Adrenal gland (tissue), 12 donors: Measurements from ENCODE around the gene SERPINB8. TPM values are rescaled to one million over a fixed set of nuclear protein-coding genes. Genes with fewer than 3 reads are reported as not detected.

Experiments used
- DNase-seq, 7 donors: peaks; one replicate each; pipeline ENCODE4 v3.0.0-alpha.2; 2019 to 2020
- H3K27ac ChIP-seq, 5 donors: fragments of 200-600 bp; sonication (generic) in 4 of 5; 1 replicate in 3 of 5; 2 replicates in 2 of 5; pipeline versions ENCODE4 v1.5.1 to v1.8.0; 2016 to 2020; ENCODE audit warnings: mild to moderate bottlenecking in 1 of 5
- H3K27me3 ChIP-seq: fragments of 200-600 bp; 2 replicates; pipeline ENCODE4 v1.8.0; 2021
- H3K36me3 ChIP-seq, 2 donors: fragments of 200-600 bp; replicated peaks in 1 of 2; 1 replicate in 1 of 2; 2 replicates in 1 of 2; pipeline versions ENCODE4 v1.5.1 to v1.8.0; 2018 to 2022
- H3K4me1 ChIP-seq, 2 donors: fragments of 200-600 bp; replicated peaks in 1 of 2; 1 replicate in 1 of 2; 2 replicates in 1 of 2; pipeline versions ENCODE4 v1.5.1 to v1.8.0; 2018 to 2021
- H3K4me3 ChIP-seq, 4 donors: fragments of 200-600 bp; sonication (generic) in 3 of 4; one replicate each; pipeline ENCODE4 v1.5.1; 2016 to 2018
- H3K9me3 ChIP-seq, 3 donors: fragments of 200-600 bp; sonication (generic) in 1 of 3; replicated peaks in 1 of 3; 1 replicate in 2 of 3; 2 replicates in 1 of 3; pipeline versions ENCODE4 v1.5.1 to v1.8.0; 2016 to 2021
- POLR2A ChIP-seq, 2 donors: fragments of 450-650 bp; IDR thresholded peaks; one replicate each; pipeline ENCODE4 v1.6.1; 2017; ENCODE audit warnings: antibody characterized with exemption in 2 of 2, mild to moderate bottlenecking in 2 of 2, moderate library complexity in 1 of 2
- WGBS, 4 donors: extraction: QIAGEN DNeasy Blood & Tissue Kit in 2 of 4; methylation state at CpG; one replicate each; pipeline versions ENCODE4 v1.1.5 to v1.1.7; 2013 to 2017; 5-methylcytosine and 5-hydroxymethylcytosine counted together
- intact Hi-C, 2 donors: fragments of 100-400 bp; cut with DNase I; formaldehyde crosslinking; loops; one replicate each; pipeline versions ENCODE4 v1.14.1 to v1.15.0; 2022 to 2023
- polyA plus RNA-seq, 3 donors: library from polyadenylated mRNA; stranded (reverse); fragments of 200-250 nt in 2 of 3; fragments of 350-450 nt in 1 of 3; fragmentation: Illumina TruSeq in 1 of 3; extraction: RNeasy Lipid Tissue Mini Kit (QIAGEN cat#74804) in 1 of 3; gene quantifications; one replicate each; pipeline ENCODE4 v1.2.3, GENCODE V29; 2013 to 2014
- total RNA-seq, 9 donors: library from RNA; depleted of rRNA in 4 of 9; stranded (reverse); fragments of >200 nt in 4 of 9; fragments of 120-200 nt in 1 of 9; fragmentation: NEBNext Ultra II Directional in 1 of 9; extraction: Animal tissue kit (Norgen Biotek cat#: 25700) in 1 of 9; gene quantifications; one replicate each; pipeline versions ENCODE4 v1.1.0 to v1.2.4, GENCODE V29; 2013 to 2023
- TF ChIP-seq, protein P1 (sequence below), 6 experiments: fragments of 450-650 bp in 4 of 6; fragments of 200-600 bp in 2 of 6; sonication (generic) in 1 of 6; IDR thresholded peaks; 1 replicate in 5 of 6; 2 replicates in 1 of 6; pipeline versions ENCODE4 v1.5.1 to v1.8.0; 2016 to 2021; ENCODE audit warnings: antibody characterized with exemption in 6 of 6, mild to moderate bottlenecking in 2 of 6, moderate library complexity in 1 of 6
- donor health status: healthy with polysubstance abuse.
- donor health status: Bipolar disorder and iron deficiency.
- donor health status: DM: yes; HTN: yes; CAD: no.
- donor health status: DM: no; HTN: no; CAD: no.
- donor health status: DM: no; HTN: no; CAD: no.
- donor health status: DM: yes; HTN: yes; CAD: no.

The SERPINB8 gene
- total and polyA plus RNA-seq, 12 donors, result 3.7 to 31.6 (median 10.7) TPM

DNA sequence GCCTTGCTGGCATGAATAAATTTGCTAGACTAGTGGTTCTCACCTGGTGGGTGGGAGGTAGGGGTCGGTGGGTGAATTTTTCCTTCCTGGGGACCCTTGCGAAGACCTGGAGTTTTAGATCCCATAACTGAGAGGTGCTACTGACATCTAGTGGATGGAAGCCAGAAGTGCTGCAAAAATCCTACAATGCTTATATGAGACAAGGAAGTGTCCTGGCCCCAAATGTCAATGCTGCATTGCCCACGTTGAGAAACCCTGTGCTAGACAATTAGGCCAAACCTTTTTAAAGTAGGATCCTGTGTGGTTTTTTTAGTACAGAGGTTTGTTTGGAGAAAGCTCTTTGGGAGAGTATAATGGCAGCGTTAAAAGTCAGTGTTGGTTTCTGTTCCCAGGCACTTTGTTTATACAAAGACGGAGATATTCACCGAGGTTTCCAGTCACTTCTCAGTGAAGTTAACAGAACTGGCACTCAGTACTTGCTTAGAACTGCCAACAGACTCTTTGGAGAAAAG, 9.6 kb downstream of the SERPINB8 start:
- 16 to 25% (median 21%) methylated on average over 6 of the region's 6 CpGs for WGBS, 4 donors
- Histone ChIP-seq H3K27me3 (no peaks in the 10 kb centered on the region), H3K4me3 (no peak overlapping the region), H3K4me1 (peaks cover 0 to 14% of the 10 kb centered on the region in 2 donors), H3K27ac (peak overlapping the region in 1 of 5 donors; percentile 26), H3K36me3 (peaks cover 0 to 26% of the 10 kb centered on the region in 2 donors), H3K9me3 (no peaks in the 10 kb centered on the region)
- intact Hi-C loops, result loop anchor here in 1 of 2 donors (2.0 kb wide), 1 partner anchor 15 kb away; no protein-coding TSS in a partner anchor
- TF ChIP-seq, protein P1, sequence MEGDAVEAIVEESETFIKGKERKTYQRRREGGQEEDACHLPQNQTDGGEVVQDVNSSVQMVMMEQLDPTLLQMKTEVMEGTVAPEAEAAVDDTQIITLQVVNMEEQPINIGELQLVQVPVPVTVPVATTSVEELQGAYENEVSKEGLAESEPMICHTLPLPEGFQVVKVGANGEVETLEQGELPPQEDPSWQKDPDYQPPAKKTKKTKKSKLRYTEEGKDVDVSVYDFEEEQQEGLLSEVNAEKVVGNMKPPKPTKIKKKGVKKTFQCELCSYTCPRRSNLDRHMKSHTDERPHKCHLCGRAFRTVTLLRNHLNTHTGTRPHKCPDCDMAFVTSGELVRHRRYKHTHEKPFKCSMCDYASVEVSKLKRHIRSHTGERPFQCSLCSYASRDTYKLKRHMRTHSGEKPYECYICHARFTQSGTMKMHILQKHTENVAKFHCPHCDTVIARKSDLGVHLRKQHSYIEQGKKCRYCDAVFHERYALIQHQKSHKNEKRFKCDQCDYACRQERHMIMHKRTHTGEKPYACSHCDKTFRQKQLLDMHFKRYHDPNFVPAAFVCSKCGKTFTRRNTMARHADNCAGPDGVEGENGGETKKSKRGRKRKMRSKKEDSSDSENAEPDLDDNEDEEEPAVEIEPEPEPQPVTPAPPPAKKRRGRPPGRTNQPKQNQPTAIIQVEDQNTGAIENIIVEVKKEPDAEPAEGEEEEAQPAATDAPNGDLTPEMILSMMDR (IDR thresholded peaks at IDR 0.05), result peak; percentile 47 to 80 (median 70)
- TF ChIP-seq POLR2A (IDR thresholded peaks at IDR 0.05), result no peak
- DNase-seq, result peak; percentile 30 to 73 (median 44)

DNA sequence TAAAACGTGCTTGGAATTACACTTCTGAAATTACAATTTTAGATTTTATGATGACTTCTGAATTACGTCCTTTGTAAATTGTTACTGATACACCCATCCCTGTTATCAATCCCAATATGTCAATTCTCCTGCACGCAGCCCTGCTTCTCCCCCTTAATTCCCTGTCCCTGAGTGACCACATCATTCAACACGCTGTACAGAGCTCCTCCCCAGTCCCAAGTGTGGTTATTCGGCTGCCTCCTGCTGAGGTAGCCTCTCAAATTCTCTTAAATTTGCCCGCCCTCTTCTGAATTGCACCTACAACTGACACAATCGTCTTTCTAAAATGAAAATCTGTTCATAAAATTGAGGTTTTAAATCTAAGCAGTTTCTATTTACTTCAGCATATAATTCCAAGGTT, 10.1 kb downstream of the SERPINB8 start:
- no peak for DNase-seq
- H3K36me3 ChIP-seq, result peaks cover 0 to 26% of the 10 kb centered on the region in 2 donors
- peaks cover 0 to 11% of the 10 kb centered on the region in 2 donors for H3K4me1 ChIP-seq
- no peak overlapping the region for H3K4me3 ChIP-seq
- WGBS, 4 donors, result 63 to 71% (median 68%) methylated on average over 7 of the region's 7 CpGs
- no peak for TF ChIP-seq POLR2A (IDR thresholded peaks at IDR 0.05)
- TF ChIP-seq, protein P1 (IDR thresholded peaks at IDR 0.05), result no peak
- peak overlapping the region in 1 of 5 donors; percentile 26 for H3K27ac ChIP-seq
- no peaks in the 10 kb centered on the region for H3K9me3 ChIP-seq
- intact Hi-C loops, result no loop called here
- no peaks in the 10 kb centered on the region for H3K27me3 ChIP-seq

DNA sequence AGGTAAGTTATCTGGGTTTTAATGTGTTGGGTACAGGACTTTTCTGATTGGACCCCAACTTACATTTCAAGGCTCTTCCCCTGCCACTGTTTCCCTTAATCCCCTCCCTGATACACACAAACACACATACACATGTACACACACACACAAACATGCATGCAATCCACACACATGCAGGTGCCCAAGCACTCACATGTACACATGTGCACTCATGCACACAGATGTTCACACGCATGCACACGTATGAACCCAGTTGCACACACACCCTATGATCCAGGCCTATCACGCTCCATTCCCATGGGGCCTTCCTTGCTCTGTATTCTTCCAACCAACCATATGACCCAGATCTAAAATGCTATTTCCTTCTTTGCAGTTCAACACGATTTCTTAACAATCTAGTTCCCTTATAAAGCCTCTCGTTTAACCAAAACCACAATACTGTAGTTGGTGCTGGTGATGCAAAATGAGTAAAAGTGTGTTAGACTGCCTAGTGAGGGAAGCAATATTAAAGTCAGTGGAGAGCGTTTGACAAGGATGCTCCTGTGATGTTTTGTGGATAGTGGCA, 11.1 kb downstream of the SERPINB8 start:
- WGBS, 4 donors, result 77 to 82% (median 80%) methylated on average over 6 of the region's 6 CpGs
- DNase-seq, result no peak
- TF ChIP-seq, protein P1 (IDR thresholded peaks at IDR 0.05), result no peak
- TF ChIP-seq POLR2A (IDR thresholded peaks at IDR 0.05), result no peak
- Histone ChIP-seq H3K36me3 (peaks cover 0 to 36% of the 10 kb centered on the region in 2 donors), H3K9me3 (no peaks in the 10 kb centered on the region), H3K27ac (no peak overlapping the region), H3K4me3 (no peak overlapping the region), H3K27me3 (no peaks in the 10 kb centered on the region), H3K4me1 (peaks cover 0 to 11% of the 10 kb centered on the region in 2 donors)
- intact Hi-C loops, result no loop called here

DNA sequence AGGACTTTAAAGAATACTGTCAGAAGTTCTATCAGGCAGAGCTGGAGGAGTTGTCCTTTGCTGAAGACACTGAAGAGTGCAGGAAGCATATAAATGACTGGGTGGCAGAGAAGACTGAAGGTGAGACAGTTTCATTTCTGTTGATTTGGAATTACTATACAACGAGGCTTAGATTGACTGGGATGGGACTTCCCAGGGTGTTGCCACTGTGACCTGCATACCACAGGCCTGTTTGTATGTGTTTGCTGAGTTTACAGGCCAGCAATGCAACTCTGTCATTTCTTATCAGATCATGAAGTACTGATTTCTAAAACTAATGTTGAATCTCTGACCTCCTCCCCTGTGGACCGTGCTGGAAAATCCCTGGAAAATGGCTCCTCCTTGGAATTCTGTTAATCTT, 11.8 kb downstream of the SERPINB8 start:
- WGBS, 4 donors, result 50 to 69% (median 58%) methylated on average over 1 to 2 of the region's 2 CpGs
- intact Hi-C loops, result no loop called here
- Histone ChIP-seq H3K36me3 (peaks cover 0 to 38% of the 10 kb centered on the region in 2 donors), H3K27me3 (no peaks in the 10 kb centered on the region), H3K9me3 (no peaks in the 10 kb centered on the region), H3K4me3 (no peak overlapping the region), H3K27ac (no peak overlapping the region), H3K4me1 (peaks cover 0 to 11% of the 10 kb centered on the region in 2 donors)
- DNase-seq, result no peak
- TF ChIP-seq, protein P1 (IDR thresholded peaks at IDR 0.05), result no peak
- no peak for TF ChIP-seq POLR2A (IDR thresholded peaks at IDR 0.05)
